ENCODE measurements around the gene SMURF2.

The SMURF2 gene

DNA sequence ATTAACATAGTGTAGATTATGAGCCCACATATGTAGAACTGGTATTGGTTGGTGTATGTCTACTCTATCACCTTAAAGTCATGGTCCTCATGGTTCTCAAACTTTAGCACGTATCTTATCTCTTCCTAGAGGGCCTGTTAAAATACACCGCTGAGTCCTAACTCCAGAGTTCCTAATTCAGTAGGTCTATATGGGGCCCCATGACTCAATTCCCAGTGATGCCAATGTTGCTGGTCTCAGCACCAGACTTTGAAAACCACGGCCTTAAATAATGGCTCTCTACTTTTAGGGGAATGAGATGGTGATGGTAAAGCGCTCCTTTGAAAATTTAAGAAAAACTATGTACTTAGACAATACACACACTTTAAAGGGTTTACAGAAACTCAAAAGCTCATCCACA lies 36.6 kb downstream of the SMURF2 start:
- TF ChIP-seq, protein P1, sequence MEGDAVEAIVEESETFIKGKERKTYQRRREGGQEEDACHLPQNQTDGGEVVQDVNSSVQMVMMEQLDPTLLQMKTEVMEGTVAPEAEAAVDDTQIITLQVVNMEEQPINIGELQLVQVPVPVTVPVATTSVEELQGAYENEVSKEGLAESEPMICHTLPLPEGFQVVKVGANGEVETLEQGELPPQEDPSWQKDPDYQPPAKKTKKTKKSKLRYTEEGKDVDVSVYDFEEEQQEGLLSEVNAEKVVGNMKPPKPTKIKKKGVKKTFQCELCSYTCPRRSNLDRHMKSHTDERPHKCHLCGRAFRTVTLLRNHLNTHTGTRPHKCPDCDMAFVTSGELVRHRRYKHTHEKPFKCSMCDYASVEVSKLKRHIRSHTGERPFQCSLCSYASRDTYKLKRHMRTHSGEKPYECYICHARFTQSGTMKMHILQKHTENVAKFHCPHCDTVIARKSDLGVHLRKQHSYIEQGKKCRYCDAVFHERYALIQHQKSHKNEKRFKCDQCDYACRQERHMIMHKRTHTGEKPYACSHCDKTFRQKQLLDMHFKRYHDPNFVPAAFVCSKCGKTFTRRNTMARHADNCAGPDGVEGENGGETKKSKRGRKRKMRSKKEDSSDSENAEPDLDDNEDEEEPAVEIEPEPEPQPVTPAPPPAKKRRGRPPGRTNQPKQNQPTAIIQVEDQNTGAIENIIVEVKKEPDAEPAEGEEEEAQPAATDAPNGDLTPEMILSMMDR (IDR thresholded peaks at IDR 0.05; ENCODE audit: low read depth, low read length), result no peak
- no peak for DNase-seq (ENCODE audit: extremely low read depth, low read depth)

DNA sequence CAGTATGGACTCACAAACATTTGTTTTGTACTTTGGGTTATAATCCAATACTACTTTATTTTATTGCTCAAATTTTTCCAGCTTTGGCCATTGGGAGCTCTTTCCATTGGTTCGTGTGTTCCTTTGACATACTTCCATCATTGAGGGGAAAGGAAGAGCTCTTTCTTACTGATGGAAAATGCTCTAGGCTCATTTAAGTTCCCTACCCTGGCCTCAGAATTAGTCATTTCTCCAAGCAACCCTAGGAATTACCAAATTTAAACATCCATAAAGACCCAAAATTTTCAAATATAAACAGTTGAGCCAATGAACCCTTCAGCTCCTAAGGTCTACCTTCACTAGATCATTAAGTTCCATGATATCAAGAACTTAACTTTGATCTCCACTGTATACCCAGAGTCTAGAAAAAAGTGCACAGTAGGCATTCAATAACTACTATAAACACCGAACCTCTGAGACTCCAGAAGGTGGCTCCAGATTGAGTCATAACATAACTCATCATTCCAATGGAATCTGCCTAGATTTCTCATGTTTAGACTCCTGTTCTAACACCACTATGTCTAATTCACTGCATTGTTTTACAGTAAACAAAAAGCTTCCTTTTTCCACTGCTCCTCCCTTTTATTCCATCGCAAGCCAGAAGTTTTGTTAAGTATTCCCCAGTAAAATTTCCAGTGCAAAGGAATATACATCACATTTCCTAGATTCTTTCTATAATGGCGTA lies 39.0 kb downstream of the SMURF2 start:
- DNase-seq (ENCODE audit: extremely low read depth, low read depth), result no peak

DNA sequence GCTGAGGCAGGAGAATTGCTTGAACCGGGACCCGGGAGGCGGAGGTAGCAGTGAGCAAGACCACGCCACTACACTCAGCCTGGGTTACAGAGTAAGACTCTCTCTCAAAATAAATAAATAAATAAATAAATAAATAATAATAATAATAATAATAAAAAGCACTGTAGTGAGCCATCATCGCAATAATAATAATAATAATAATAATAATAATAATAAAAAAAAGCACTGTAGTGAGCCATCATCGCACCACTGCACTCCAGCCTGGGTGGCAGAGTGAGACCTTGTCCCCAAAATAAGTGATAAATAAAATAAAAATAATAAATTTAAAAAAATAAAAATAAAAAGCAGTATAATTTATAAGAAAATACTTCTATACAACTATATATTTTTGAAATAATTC lies 40.3 kb downstream of the SMURF2 start:
- TF ChIP-seq, protein P1 (IDR thresholded peaks at IDR 0.05; ENCODE audit: low read depth, low read length), result no peak
- no peak for DNase-seq (ENCODE audit: extremely low read depth, low read depth)

More for the DNA sequence above, 39.0 kb downstream of the SMURF2 start:
- TF ChIP-seq, protein P1 (IDR thresholded peaks at IDR 0.05; ENCODE audit: low read depth, low read length), result no peak

DNA sequence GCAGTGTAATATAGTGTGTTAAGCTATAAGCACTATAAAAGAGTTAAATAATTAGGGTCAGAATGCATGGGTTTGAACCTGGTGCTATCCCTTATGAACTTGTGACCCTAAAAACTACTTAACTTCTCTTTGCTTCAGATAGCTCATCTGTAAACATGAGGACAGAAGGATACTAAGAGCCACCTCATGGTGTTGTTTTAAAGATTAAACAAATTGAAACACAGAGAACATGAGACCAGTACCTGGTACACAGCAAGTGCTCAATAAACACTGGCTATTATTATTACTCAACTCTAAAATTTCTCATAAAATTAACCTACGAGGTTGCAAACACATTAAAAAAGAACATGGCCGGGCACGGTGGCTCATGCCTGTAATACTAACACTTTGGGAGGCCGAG lies 43.3 kb downstream of the SMURF2 start:
- DNase-seq (ENCODE audit: extremely low read depth, low read depth), result no peak
- TF ChIP-seq, protein P1 (IDR thresholded peaks at IDR 0.05; ENCODE audit: low read depth, low read length), result no peak

DNA sequence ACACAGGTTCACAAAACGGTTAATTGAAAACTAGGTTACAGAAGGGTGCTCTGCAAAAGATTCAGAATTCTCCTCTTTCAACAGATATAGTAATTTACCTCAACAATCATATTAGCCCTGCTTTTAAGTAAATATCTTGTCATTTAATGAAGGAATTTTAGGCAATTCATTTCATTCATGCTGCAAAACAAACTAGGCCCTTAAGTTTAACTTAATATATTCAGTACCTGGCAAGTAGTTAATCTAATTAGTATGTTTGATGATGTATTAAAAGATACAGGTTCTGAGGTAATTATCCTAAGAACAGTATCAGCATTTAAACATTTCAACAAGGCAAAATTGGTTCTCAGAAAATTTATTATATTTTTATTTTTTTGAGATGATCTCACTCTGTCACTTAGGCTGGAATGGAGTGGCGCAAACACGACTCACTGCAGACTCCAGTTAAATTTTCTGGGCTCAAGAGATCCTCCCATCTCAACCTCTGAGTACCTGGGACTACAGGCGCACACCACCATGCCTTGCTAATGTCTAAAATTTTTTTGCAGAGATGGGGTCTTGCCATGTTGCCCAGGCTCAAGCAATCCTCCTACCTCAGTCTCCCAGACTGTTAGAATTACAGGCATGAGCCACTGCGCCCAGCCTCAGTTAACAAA lies 44.9 kb downstream of the SMURF2 start:
- DNase-seq (ENCODE audit: extremely low read depth, low read depth), result no peak

DNA sequence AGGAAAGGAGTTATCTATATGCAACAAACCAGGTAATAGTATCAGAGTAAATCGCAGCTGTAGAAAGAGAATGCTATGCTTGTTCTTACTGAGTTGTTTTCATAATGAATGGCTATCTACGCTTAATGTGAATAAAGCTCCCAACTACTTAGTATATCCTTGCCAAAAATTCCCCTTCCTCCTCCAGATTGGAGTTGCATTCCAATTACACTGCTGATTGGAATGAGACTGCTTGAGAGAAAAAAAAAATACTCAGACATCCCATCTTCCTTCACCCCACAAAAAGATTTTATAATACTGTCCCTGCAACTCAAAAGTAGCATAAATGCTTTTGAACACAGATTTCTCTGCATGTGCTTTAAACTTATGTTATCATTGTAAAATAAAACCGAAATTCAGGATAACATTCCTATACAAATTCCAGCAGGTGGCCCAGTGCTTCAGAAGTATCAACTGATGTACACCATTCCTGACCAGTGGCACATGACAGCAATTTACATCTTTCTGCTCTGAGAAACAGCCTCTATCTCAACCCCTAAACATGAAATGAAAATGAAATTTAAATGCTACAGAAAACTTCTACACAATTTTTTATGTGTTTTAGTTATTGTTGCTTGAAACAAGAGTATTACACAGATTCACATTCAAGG lies 47.0 kb downstream of the SMURF2 start:
- DNase-seq (ENCODE audit: extremely low read depth, low read depth), result no peak
- TF ChIP-seq, protein P1 (IDR thresholded peaks at IDR 0.05; ENCODE audit: low read depth, low read length), result no peak

More for the DNA sequence above, 44.9 kb downstream of the SMURF2 start:
- TF ChIP-seq, protein P1 (IDR thresholded peaks at IDR 0.05; ENCODE audit: low read depth, low read length), result no peak

Data from AG09319 (cell line).